ENCODE data around the gene FGFBP1.

The FGFBP1 gene

GRCh38 chr4:15938640-15939039, at the start of gene FGFBP1:
Gene FGFBP1 (minus strand): TSS chr4:15938740. CDS start chr4:15936632, 2,108 bp downstream.
- no peak for DNase-seq

GRCh38 chr4:15988222-15988621, 49.7 kb upstream of the FGFBP1 start:
- DNase-seq: no peak

- no peak for DNase-seq
Measured at GRCh38 chr4:15986907-15987306, 48.4 kb upstream of the FGFBP1 start.

GRCh38 chr4:15983610-15984009, 45.1 kb upstream of the FGFBP1 start:
- no peak for DNase-seq

- DNase-seq: no peak
Measured at GRCh38 chr4:15982842-15983524, 44.4 kb upstream of the FGFBP1 start.

GRCh38 chr4:15976456-15977447, 38.2 kb upstream of the FGFBP1 start:
- DNase-seq: no peak

GRCh38 chr4:15971068-15971801, 32.7 kb upstream of the FGFBP1 start:
- DNase-seq: no peak

- no peak for DNase-seq
Measured at GRCh38 chr4:15968551-15969300, 30.2 kb upstream of the FGFBP1 start.

GRCh38 chr4:15965325-15965724, 26.8 kb upstream of the FGFBP1 start:
- DNase-seq: no peak

- DNase-seq: no peak
Measured at GRCh38 chr4:15964159-15964558, 25.6 kb upstream of the FGFBP1 start.

- no peak for DNase-seq
Measured at GRCh38 chr4:15963576-15963975, 25.0 kb upstream of the FGFBP1 start.

- peak; percentile 75 for DNase-seq
Measured at GRCh38 chr4:15963001-15963451, 24.5 kb upstream of the FGFBP1 start, which contains the start of gene FGFBP2. Gene FGFBP2 (minus strand): TSS chr4:15963175. CDS start chr4:15963129, 46 bp downstream.

- no peak for DNase-seq
Measured at GRCh38 chr4:15961781-15962510, 23.4 kb upstream of the FGFBP1 start.

GRCh38 chr4:15958562-15958961, 20.0 kb upstream of the FGFBP1 start:
- DNase-seq: no peak

- DNase-seq: peak; percentile 60
Measured at GRCh38 chr4:15956179-15956850, 17.8 kb upstream of the FGFBP1 start.

- DNase-seq: no peak
Measured at GRCh38 chr4:15955670-15956069, 17.1 kb upstream of the FGFBP1 start.

- no peak for DNase-seq
Measured at GRCh38 chr4:15953625-15954024, 15.1 kb upstream of the FGFBP1 start.

GRCh38 chr4:15951781-15952180, 13.2 kb upstream of the FGFBP1 start:
- no peak for DNase-seq

- DNase-seq: no peak
Measured at GRCh38 chr4:15948826-15949225, 10.3 kb upstream of the FGFBP1 start.

- DNase-seq: no peak
Measured at GRCh38 chr4:15947684-15948083, 9.1 kb upstream of the FGFBP1 start.

- DNase-seq: no peak
Measured at GRCh38 chr4:15945516-15945915, 7.0 kb upstream of the FGFBP1 start.
